ENCODE results near the gene C17orf100.

The C17orf100 gene
- 3.1 to 3.8 reads per million in 2 donors for total RNA-seq

DNA sequence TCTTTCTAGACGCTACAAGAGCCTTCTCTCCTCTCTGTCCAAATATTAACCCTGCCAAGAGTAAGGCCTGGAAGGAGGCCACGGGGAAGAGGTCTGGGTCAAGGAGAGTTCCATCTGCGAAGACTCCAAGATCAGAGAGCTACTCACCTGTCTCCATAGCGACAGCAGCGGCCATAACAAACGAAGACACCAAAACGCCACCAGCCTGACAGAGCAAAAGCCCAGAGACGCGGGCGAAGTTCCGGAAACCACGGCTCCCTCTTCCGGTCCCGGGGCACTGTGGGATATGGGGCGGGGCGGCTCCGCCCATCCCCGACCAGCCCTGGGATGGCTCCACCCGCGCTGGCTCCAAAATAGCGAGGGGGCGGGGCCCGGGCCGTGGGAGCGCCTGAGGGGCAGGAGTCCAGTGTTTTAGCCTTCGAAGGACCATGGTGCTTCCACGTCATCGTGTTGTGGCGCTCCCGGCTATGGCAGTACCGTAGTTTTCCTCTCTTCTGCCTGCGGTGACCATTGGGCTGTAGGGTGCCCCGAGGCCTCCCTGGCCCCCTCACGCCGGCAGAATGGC is at the start of gene C17orf100, which contains the start of gene MED31:
Gene C17orf100, plus strand, starts transcription at position 409 of the 565 bp plus-strand sequence. Its CDS starts 152 bp downstream, at position 561.
Gene MED31, minus strand, starts transcription at position 252 of the 565 bp plus-strand sequence. Its CDS starts 77 bp downstream, at position 175.
- DNase-seq = peak; percentile 88 to 96 (median 91)

DNA sequence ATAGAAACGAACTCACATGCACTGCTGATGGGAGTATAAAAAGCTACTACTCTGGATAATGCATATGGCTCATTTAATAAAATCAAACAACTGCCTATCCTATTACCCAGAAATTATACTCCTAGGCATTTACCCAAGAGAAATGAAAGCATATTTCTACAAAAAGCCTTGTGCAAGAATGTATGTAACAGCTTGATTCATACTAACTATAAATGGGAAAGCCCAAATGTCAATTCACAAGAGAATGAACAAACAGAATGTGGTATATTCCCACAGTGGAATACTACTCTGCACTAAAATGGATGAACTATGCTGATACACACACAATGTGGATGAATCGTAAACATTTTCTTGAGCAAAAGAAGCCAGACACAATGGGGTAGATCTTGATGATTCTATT is 49.4 kb upstream of the C17orf100 start:
- DNase-seq = no peak

DNA sequence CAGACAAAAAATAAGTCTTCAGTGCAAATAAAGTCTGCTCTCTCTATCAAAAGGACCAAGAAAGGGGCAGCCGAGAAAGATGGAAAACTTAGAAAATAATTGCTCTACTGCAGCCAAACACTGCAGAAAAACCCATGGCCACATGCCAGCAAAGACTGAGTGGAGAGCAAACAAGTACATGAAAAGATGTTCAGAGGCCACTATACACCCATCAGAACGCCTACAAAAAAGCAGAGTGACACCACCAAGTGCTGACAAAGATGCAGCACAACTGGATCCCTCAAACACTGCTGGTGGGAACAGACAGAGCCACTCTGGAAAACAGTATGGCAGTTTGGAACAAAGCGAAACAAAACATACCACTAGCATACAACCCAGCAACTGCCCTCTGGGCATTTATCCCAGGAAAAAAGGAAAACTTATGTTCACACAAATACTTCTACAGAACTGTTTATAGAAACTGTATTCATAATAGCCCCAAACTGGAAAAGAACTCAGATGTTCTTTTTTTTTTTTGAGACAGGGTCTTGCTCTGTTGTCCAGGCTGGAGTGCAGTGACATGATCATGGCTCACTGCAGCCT is 47.7 kb upstream of the C17orf100 start:
- no peak for DNase-seq

DNA sequence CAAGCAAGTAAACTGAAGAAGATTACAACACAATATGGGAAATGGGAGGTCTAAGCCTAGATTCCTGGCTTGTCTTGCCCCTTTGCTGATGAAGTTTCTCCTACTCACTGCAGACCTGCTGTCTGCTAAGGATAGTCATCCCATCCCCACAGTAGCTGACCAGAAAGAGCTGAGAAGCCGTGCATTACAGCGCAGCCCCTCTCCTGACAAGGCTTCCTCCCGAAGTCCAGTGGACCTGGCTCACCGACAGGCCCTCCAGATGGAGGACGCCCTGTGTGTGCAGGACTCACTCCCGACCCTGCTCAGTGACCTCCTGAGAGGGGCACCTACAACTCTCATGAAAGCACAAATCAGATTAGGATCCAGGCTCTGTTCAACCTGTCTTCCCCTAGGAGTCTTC is 46.4 kb upstream of the C17orf100 start:
- DNase-seq = no peak

DNA sequence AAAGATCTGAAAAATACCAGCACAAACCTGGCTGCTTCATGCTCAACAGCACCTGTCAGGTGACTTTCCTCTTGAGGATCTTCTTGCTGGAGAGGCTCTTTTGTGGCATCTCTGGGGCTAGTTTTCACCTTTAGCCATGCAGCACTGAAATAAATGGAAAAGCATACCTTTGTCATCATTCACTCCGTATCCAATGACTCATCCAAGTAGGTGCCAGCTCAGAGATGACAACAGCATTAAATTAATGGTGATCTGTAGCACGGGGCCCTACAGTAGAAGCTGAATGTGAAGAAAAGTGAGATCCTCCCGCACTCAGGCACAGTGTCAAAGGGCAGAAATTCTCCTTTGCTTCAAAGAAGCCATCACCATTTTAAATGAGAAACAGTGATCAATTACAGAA is 43.2 kb upstream of the C17orf100 start:
- DNase-seq = no peak

DNA sequence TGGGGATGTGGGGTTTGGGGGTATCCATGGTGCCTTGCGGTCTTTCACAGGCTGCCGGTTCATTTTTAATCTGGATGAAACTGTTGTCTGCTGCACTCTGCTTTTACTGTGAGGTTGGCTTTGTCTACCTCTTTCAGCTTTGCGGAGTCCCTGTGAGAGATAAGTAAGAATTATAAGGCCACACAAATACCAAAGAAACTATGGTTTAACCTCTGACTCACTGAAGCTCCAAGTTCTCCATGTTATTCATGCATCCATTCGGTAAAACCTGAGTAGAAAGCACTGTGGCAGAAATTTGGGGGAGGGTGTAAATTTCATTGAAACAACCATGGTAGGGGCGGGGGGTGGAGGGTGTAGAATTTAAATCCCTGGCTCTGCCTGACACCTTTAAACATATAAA is 41.6 kb upstream of the C17orf100 start:
- DNase-seq = no peak

DNA sequence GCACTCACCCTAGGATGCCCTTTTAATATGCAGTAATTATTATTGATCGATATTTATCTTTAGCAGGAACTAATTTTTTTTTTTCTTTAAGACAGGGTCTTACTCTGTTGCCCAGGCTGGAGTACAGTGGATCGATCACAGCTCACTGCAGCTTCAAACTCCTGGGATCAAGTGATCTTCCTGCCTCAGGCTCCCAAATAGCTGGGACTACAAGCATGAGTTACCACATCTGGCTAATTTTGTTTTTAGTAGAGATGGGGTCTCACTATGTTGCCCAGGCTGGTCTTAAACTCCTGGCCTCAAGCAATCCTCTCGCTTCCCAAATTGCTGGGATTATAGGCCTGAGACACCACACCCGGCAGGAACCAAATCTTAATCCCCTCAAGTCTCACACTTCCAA is 40.3 kb upstream of the C17orf100 start:
- no peak for DNase-seq

DNA sequence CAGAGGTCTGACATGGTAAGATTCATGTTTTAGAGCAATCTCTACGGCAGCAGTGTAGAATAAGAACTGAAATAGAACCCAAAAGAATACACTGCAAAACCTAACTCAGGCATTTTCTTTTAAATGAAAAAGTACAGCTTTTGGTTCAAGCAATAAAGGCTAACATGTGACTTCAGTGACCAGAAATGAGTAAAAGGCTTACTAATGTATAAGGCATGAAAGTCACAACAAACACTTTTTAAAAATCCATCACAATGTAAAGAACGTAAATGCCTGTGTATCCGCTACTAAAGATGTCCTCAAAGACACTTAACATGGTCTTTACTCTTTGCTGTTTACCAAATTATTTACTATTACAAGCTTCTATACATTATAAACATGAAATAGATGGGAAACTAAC is 27.6 kb upstream of the C17orf100 start:
- no peak for DNase-seq

DNA sequence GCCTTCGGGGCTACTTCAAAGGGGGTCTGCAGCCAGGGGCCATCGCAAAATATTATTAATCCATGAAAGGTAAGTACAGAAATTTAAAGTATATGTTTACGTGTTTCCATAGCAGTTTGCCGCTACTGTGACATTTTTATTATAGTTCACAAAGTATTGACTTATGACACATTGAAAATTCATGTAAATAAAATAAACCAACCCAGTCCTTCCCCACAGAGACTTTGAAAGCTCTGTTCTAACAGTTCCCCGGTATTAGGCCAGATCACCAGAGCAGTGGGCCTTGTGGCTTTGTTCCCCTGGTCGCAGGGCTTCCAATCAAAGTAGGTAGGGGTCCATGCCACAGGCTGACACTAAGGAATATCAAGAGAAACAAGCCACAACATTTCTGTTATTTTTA is 24.9 kb upstream of the C17orf100 start:
- no peak for DNase-seq

DNA sequence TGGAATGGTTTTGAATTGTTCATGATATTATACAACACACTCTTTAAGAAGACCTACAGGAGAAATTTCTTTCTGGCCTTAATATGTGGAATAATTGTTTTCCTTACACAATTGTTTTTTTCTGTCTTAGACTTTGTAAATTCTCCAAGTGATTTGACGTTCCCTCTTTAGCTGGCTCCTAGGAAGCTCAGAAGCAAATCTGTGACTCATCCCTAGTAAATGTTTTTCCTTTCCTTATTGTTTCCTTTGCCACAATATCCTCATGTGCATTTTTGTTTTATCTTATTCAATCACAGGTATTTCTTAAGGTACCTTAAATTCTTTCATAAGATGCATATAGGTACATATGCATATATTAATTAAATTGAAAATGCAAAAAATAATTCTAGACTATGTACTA is 24.5 kb upstream of the C17orf100 start:
- no peak for DNase-seq

DNA sequence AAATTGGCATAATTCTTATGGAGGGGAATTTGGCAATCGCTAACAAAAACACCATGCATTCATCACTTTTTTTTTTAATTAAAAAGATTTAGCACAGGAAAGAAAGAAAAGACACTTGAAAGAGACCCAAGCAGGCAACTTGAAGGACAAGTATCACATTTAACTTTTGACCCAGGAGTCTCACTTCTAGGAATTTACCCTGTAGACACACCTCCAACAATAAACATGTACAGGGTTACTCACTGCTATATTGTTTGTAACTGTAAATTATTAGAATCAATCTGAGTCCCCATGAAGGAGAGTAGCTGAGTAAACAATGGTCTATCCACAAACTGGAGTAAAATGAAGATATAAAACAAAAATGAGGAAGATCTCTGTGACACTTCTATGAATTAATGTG is 21.2 kb upstream of the C17orf100 start:
- DNase-seq = no peak

DNA sequence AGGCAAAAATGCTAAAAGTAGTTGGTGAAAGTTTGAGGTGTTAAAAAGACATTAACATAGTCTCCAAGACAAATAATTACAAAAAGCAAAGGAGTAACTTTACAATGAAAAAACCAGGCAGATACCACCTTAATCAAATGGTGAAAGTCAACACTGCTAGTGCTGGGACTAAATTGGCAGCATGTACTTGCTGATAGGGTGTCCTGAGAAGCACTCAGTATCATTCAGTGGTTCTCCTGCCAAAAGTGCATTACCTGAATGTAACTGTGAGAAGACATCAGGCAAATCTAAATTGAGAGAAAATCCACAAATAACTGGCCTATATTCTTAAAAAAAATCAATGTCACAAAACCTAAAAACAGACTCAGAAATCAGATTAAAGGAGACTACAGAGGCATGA is 19.0 kb upstream of the C17orf100 start:
- DNase-seq = no peak

DNA sequence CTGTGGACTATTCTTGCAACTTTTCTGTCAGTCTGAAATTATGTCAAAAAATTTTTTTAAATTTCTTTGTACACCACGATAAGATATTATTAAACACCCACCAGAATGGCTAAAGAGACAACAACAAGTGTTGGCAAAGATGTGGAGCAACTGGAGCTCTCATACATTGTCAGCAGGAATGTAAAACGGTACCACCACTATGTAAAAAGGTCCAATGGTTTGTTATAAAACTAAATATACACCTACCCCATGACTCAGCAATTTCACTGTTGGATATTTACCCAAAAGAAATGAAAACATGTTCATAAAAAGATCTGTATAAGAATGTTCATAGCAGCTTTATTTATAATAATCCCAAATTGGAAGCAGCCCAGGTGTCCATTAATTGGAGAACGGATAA is 18.3 kb upstream of the C17orf100 start:
- DNase-seq = no peak

DNA sequence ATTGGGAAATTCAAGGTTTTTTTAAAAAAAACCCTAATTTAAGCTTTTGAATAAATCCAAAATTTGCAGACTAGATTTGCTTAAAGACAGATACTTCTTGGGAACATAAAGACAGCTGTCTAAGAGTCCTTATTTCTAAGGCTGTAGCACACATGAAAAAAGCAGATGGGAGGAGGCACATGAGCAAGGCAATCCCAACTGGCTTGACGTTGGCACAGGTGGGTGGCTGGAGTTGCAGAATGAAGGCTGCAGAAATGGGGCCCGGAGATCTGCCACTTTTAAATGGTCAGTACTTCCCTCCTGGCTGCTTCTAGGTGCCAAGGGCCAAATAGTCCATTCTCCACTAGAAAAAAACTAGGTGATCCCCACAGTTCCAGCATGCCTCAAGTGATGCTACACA is 15.5 kb upstream of the C17orf100 start:
- no peak for DNase-seq

DNA sequence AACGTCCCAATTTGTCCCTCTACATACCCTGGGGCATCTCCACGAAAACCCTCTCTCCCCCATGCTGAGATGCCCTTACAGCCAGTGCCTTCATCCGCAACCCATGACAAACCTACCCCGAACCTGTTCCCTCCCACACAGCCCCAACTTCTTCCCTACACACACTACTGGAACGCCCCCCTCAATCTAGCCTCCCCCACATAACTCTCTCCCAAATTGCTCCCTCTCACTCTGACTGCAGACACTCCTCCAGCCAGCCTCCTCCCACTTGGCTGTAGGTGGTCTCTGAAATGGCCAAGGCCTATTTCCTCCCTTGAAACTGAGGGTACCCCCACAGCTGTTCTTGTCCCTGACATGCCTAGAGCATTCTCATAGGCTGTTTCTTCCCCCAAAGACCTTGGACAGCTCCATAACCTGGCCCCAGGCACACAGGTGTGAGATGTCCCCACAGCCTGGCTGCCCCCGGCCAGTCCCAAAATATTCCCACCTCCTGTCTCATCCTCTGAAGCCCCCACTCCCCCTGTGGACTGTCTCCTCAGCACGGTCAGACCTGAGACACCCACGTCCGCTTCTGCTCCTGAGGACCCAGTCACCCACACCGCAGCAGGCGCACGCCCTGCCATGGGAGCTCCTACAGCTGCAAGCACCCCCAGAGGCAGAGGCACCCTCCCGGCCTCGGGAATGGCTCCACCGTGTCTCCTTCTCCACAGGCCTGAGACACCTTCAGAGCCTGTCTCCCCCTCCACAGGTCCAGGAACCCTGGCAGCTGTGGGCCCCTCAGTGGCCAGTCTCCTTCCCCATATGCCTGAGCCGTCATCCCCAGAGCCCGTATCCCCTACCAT is 14.7 kb upstream of the C17orf100 start:
- no peak for DNase-seq

DNA sequence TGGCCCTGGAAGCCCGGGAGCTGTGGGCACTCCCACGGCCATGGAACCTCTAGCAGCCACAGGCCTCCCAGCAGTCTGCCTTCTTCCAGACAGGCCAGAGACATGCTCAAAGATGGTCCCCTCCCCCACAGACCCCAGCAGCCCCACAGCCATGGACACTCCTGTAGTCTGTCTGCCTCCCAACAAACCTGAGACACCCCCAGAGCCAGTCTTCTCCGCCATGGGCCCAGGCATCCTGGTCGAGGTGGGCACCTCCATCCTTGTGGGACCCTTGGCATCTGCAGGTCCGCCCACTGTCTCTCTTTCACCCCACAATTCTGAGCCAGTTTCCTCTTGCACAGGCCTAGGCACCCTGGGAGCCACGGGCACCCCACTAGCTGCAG is 14.1 kb upstream of the C17orf100 start:
- no peak for DNase-seq

DNA sequence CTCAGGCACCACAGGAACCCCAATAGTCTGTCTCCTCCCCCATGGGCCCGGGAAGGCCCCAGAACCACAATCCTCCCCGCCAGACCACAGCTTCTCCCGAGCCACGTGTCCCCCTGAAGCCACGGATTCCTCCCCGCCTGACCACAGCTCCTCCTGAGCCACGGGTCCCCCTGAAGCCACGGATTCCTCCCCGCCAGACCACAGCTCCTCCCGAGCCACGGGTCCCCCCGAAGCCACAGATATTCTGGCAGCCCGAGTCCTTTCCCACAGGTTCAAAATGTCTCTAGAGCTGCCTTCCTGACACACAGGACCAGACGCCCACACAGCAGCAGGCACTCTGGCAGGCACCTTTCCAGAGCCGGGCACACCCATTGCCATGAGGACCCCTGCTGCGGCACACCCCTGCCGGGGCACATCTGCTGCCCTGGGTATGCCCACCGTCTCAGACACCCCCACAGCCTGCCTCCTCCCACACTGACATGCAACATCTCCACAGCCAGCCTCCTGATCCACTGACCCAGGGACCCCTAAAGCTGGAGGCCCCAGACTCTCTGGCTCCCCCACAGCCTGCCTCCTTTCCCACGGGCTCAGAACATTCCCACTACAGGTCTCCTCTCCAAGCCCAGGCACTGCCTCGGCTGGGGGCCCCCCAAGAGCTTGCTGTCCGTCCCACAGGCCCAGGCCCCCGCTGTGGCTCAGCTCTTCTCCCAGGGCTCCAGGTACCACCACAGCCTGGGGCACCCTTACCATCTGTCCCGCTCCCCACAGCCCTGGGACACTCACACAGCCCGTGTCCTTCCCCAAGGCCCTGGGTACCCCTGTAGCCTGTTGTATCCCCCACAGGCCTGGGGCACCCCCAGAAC is 13.3 kb upstream of the C17orf100 start:
- no peak for DNase-seq

DNA sequence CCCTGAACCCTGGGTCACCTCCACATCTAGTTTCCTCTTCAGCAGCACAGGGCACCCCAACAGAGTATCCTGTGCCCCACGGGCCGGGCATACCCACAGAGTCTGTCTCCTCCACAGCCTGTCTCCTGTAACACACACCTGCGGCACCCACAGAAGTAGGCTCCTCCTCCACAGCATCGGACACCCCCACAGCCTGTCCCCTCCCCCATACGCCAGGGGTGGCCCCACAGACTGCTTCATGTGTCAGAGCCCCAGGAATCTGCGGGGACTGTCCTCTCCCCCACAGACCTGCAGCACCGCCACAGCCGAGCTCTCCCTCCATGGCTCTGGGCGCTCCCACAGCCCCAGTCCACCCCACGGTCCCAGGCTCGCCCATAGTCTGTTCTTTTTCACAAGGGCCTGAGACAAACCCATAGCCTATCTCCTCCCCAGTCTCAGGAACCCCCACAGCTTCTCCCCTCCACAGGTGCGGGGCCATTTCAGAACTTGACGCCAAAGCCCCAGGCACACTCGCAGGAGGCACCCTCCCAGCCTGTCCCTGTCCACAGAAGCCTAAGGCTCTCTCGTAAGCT is 12.5 kb upstream of the C17orf100 start:
- peak in 1 of 5 experiments; percentile 46 for DNase-seq

DNA sequence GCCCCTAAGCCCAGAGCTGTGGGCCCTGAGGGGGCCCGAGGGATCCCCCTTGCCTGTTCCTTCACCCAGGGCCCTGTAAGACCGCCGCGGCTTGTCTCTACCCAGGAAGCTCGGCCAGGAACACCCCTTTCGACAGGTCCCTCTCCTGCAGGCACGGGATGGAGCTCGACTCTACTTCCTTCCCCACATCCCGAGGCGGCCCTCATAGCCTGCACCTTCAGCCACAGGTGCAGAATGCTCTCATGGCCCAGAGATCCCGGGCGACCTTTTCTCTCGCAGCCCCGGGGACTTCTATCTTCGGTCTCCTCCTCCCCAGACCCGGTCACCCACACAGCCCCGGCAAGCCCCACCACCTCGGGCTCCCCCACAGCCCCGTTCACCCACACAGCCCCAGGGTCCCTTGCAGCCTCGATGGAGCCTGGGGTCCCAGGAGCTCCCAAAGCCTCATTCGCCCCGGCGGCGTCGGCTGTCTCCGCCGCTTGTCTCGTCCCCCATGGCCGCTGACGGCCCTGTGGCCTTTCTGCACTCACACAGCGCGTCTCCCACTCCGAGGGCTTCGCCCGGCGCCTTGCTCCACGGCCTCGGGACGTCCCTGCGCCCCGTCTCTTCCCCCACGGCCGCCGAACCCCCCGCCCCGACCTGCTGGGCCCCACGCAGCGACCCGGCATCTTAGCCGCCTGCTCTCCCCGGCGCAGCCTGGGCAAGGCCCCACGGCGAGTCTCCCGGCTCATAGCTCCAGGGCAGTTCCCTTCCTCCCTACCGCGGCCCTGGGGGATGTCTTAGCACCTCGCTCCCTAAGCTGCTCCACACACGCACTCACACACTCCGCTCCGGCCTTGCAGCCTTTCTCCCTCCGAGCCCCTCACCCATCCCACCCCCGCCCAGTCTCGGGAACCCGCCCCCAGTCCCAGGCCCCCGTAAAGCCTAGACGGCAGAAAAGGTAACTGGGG is 11.7 kb upstream of the C17orf100 start:
- peak in 1 of 5 experiments; percentile 45 for DNase-seq

DNA sequence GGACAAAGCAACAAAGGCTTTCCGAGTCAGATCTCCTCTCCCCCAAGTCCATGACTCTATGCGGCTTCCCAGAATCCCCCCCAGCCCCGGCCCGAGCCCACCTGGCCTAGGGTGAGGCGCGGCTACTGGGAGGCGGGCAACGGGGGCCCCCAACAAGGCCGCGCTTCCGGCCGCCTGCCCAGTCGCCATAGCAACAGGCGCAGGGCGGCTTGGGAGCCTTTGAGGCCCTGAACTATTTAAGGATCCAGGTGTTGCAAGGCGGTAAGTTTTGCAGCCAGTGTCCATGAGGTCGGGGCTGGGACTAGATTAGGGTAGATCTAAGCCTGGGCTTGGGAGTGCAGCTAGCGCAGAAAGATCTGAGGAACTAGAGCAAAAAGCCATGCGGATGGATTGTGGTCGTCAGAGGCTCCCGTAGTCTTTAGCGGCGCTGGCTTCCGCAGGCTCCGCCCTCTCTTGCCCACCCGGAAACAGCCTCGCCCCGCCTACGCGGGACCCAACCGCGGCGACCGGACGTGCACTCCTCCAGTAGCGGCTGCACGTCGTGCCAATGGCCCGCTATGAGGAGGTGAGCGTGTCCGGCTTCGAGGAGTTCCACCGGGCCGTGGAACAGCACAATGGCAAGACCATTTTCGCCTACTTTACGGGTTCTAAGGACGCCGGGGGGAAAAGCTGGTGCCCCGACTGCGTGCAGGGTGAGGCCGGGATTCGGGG is 10.9 kb upstream of the C17orf100 start, which contains the start of the genes KIAA0753 and TXNDC17:
Gene KIAA0753, minus strand, starts transcription at position 176 of the 711 bp plus-strand sequence. CDS start 5,608 bp downstream, outside the sequence.
Gene TXNDC17, plus strand, starts transcription at position 525 of the 711 bp plus-strand sequence. Its CDS starts 23 bp downstream, at position 548.
- peak; percentile 72 to 93 (median 86) for DNase-seq

Measured in T-helper 2 cell (primary cell).